ENCODE measurements around the gene PTPRT. TPM values are rescaled to one million over a fixed set of nuclear protein-coding genes. Genes with fewer than 3 reads are reported as not detected.

PTPRT gene
- total RNA-seq, 1 donor from 2014 or later: not detected

- Mint-ChIP-seq H3K27ac (ENCODE audit: unreplicated experiment) (no peak overlapping the region), H3K4me3 (ENCODE audit: unreplicated experiment) (no peak overlapping the region), H3K27me3 (ENCODE audit: unreplicated experiment) (no peaks in the 10 kb centered on the region), H3K9me3 (ENCODE audit: unreplicated experiment) (peaks cover 22% of the 10 kb centered on the region), H3K4me1 (ENCODE audit: unreplicated experiment) (no peaks in the 10 kb centered on the region), H3K36me3 (ENCODE audit: unreplicated experiment) (no peaks in the 10 kb centered on the region)
- no peak for TF ChIP-seq CTCF (IDR thresholded peaks at IDR 0.05)
- DNase-seq (ENCODE audit: extremely low spot score, unreplicated experiment): no peak
Measured at GRCh38 chr20:42749556-42749955, 440.1 kb downstream of the PTPRT start.

- peaks cover 36% of the 10 kb centered on the region for H3K9me3 Mint-ChIP-seq (ENCODE audit: unreplicated experiment)
- no peak overlapping the region for H3K27ac Mint-ChIP-seq (ENCODE audit: unreplicated experiment)
Measured at GRCh38 chr20:42747765-42748411, 441.8 kb downstream of the PTPRT start.

GRCh38 chr20:42744756-42745465 lies 444.8 kb downstream of the PTPRT start:
- TF ChIP-seq CTCF (IDR thresholded peaks at IDR 0.05): no peak
- no peak for DNase-seq (ENCODE audit: extremely low spot score, unreplicated experiment)
- Mint-ChIP-seq H3K27me3 (ENCODE audit: unreplicated experiment) (no peaks in the 10 kb centered on the region), H3K4me3 (ENCODE audit: unreplicated experiment) (no peak overlapping the region), H3K4me1 (ENCODE audit: unreplicated experiment) (no peaks in the 10 kb centered on the region), H3K36me3 (ENCODE audit: unreplicated experiment) (no peaks in the 10 kb centered on the region), H3K27ac (ENCODE audit: unreplicated experiment) (no peak overlapping the region), H3K9me3 (ENCODE audit: unreplicated experiment) (peaks cover 44% of the 10 kb centered on the region)

More at GRCh38 chr20:42747765-42748411, 441.8 kb downstream of the PTPRT start:
- Mint-ChIP-seq H3K4me3 (ENCODE audit: unreplicated experiment) (no peak overlapping the region), H3K4me1 (ENCODE audit: unreplicated experiment) (no peaks in the 10 kb centered on the region), H3K36me3 (ENCODE audit: unreplicated experiment) (no peaks in the 10 kb centered on the region), H3K27me3 (ENCODE audit: unreplicated experiment) (no peaks in the 10 kb centered on the region)
- no peak for DNase-seq (ENCODE audit: extremely low spot score, unreplicated experiment)
- no peak for TF ChIP-seq CTCF (IDR thresholded peaks at IDR 0.05)

GRCh38 chr20:42742926-42743325 lies 446.8 kb downstream of the PTPRT start:
- H3K4me3 Mint-ChIP-seq (ENCODE audit: unreplicated experiment): no peak overlapping the region
- no peaks in the 10 kb centered on the region for H3K27me3 Mint-ChIP-seq (ENCODE audit: unreplicated experiment)
- H3K4me1 Mint-ChIP-seq (ENCODE audit: unreplicated experiment): no peaks in the 10 kb centered on the region
- peaks cover 51% of the 10 kb centered on the region for H3K9me3 Mint-ChIP-seq (ENCODE audit: unreplicated experiment)
- no peak overlapping the region for H3K27ac Mint-ChIP-seq (ENCODE audit: unreplicated experiment)
- no peak for TF ChIP-seq CTCF (IDR thresholded peaks at IDR 0.05)
- no peak for DNase-seq (ENCODE audit: extremely low spot score, unreplicated experiment)
- H3K36me3 Mint-ChIP-seq (ENCODE audit: unreplicated experiment): no peaks in the 10 kb centered on the region

GRCh38 chr20:42741906-42742305 lies 447.8 kb downstream of the PTPRT start:
- no peak overlapping the region for H3K27ac Mint-ChIP-seq (ENCODE audit: unreplicated experiment)
- no peak for DNase-seq (ENCODE audit: extremely low spot score, unreplicated experiment)
- TF ChIP-seq CTCF (IDR thresholded peaks at IDR 0.05): no peak
- peaks cover 51% of the 10 kb centered on the region for H3K9me3 Mint-ChIP-seq (ENCODE audit: unreplicated experiment)
- no peaks in the 10 kb centered on the region for H3K36me3 Mint-ChIP-seq (ENCODE audit: unreplicated experiment)
- H3K27me3 Mint-ChIP-seq (ENCODE audit: unreplicated experiment): no peaks in the 10 kb centered on the region
- H3K4me1 Mint-ChIP-seq (ENCODE audit: unreplicated experiment): no peaks in the 10 kb centered on the region
- H3K4me3 Mint-ChIP-seq (ENCODE audit: unreplicated experiment): no peak overlapping the region
